Endodermal cell (in vitro differentiated cells): ENCODE measurements around the gene TANGO2. TPM values are rescaled to one million over a fixed set of nuclear protein-coding genes. Genes with fewer than 3 reads are reported as not detected.

ENCODE experiments used
- DNase-seq: peaks from one replicate; pipeline ENCODE4 v3.0.0-alpha.2; 2017
- H3K27ac ChIP-seq: 2 replicates; pipeline ENCODE4 v1.5.1; 2013; ENCODE audit warnings: mild to moderate bottlenecking, low read depth, low read length, moderate library complexity
- H3K27me3 ChIP-seq: 2 replicates; pipeline ENCODE4 v1.6.1; 2013; ENCODE audit warnings: mild to moderate bottlenecking, low read length, moderate library complexity; ENCODE audit not compliant: insufficient read depth, control insufficient read depth, poor library complexity, severe bottlenecking
- H3K36me3 ChIP-seq: 2 replicates; pipeline ENCODE4 v1.7.0; 2013; ENCODE audit warnings: mild to moderate bottlenecking, low read length, moderate library complexity; ENCODE audit not compliant: control insufficient read depth, insufficient read depth
- H3K4me1 ChIP-seq: one replicate; pipeline ENCODE4 v1.7.0; 2013; ENCODE audit warnings: low read length; ENCODE audit not compliant: control insufficient read depth, insufficient read depth
- H3K4me3 ChIP-seq: 2 replicates; pipeline ENCODE4 v1.5.1; 2013; ENCODE audit warnings: mild to moderate bottlenecking, low read length, moderate library complexity
- H3K9ac ChIP-seq: 2 replicates; pipeline ENCODE4 v1.6.1; 2013; ENCODE audit warnings: mild to moderate bottlenecking, low read length, moderate library complexity; ENCODE audit not compliant: poor library complexity, severe bottlenecking; ENCODE audit errors: extremely low read depth
- H3K9me3 ChIP-seq: 2 replicates; pipeline ENCODE4 v1.6.1; 2013; ENCODE audit warnings: mild to moderate bottlenecking, low read length, moderate library complexity; ENCODE audit not compliant: control insufficient read depth
- H3K27ac Mint-ChIP-seq: 2 replicates; pipeline ENCODE4 v1.8.0; 2020; ENCODE audit warnings: mixed read lengths
- H3K27me3 Mint-ChIP-seq: 2 replicates; pipeline ENCODE4 v1.8.0; 2021; ENCODE audit warnings: mild to moderate bottlenecking, mixed read lengths; ENCODE audit not compliant: insufficient read depth
- H3K36me3 Mint-ChIP-seq: 2 replicates; pipeline ENCODE4 v1.8.0; 2020; ENCODE audit warnings: low read depth, mixed read lengths
- H3K4me1 Mint-ChIP-seq: 2 replicates; pipeline ENCODE4 v1.8.0; 2020; ENCODE audit warnings: mixed read lengths
- H3K4me3 Mint-ChIP-seq: 2 replicates; pipeline ENCODE4 v1.8.0; 2020; ENCODE audit warnings: mild to moderate bottlenecking, moderate library complexity, mixed read lengths
- H3K9me3 Mint-ChIP-seq: 2 replicates; pipeline ENCODE4 v1.8.0; 2020; ENCODE audit warnings: mild to moderate bottlenecking, mixed read lengths
- CTCF ChIP-seq: fragments of 200-600 bp; sonication (generic); conservative IDR thresholded peaks from 2 replicates; pipeline ENCODE4 v1.5.0; 2021; ENCODE audit warnings: antibody characterized with exemption, mild to moderate bottlenecking
- WGBS, 2 experiments: methylation state at CpG; one replicate each; pipeline versions ENCODE4 v1.1.5 to v1.1.7; 2013; ENCODE audit warnings: missing lambda C conversion rate in 2 of 2, mixed read lengths in 1 of 2; ENCODE audit not compliant: insufficient coverage in 1 of 2, insufficient read length in 1 of 2; 5-methylcytosine and 5-hydroxymethylcytosine counted together
- total RNA-seq, 2 donors: library from RNA; stranded (reverse); fragmentation: NEBNext Ultra II Directional in 1 of 2; extraction: Animal tissue kit (Norgen Biotek cat#: 25700) in 1 of 2; gene quantifications; 2 replicates in 1 of 2; 3 replicates in 1 of 2; pipeline ENCODE4 v1.2.1, GENCODE V29; 2021

Gene TANGO2
- total RNA-seq, 2 donors from 2014 or later: 19.9 to 21.8 TPM

GRCh38 chr22:20015187-20015625 is 5.7 kb upstream of the TANGO2 start:
- no peak for TF ChIP-seq CTCF
- H3K27me3 Mint-ChIP-seq: peaks cover 50% of the 10 kb centered on the region
- no peak overlapping the region for H3K9ac ChIP-seq
- peak overlapping the region; percentile 46 for H3K4me3 Mint-ChIP-seq
- H3K4me1 ChIP-seq: peaks cover 5% of the 10 kb centered on the region
- H3K27me3 ChIP-seq: peaks cover 50% of the 10 kb centered on the region
- no peaks in the 10 kb centered on the region for H3K36me3 ChIP-seq
- no peaks in the 10 kb centered on the region for H3K9me3 Mint-ChIP-seq
- H3K9me3 ChIP-seq: no peaks in the 10 kb centered on the region
- no peak for DNase-seq
- no peak overlapping the region for H3K27ac ChIP-seq
- H3K36me3 Mint-ChIP-seq: no peaks in the 10 kb centered on the region
- H3K4me1 Mint-ChIP-seq: peaks cover 2% of the 10 kb centered on the region
- WGBS, 2 experiments: 88 to 93% methylated on average over 3 to 10 of the region's 10 CpGs
- H3K4me3 ChIP-seq: no peak overlapping the region
- H3K27ac Mint-ChIP-seq: no peak overlapping the region

- peaks cover 55% of the 10 kb centered on the region for H3K27me3 Mint-ChIP-seq
- no peaks in the 10 kb centered on the region for H3K9me3 ChIP-seq
- peaks cover 52% of the 10 kb centered on the region for H3K27me3 ChIP-seq
These were observed 4.8 kb upstream of the TANGO2 start for GRCh38 chr22:20015971-20016733.

More at GRCh38 chr22:20015971-20016733, 4.8 kb upstream of the TANGO2 start:
- Mint-ChIP-seq H3K27ac (no peak overlapping the region), H3K4me1 (peaks cover 2% of the 10 kb centered on the region), H3K36me3 (no peaks in the 10 kb centered on the region), H3K4me3 (peak overlapping the region; percentile 63), H3K9me3 (no peaks in the 10 kb centered on the region)
- Histone ChIP-seq H3K36me3 (no peaks in the 10 kb centered on the region), H3K4me3 (peak overlapping the region; percentile 82), H3K9ac (no peak overlapping the region), H3K4me1 (peaks cover 5% of the 10 kb centered on the region), H3K27ac (no peak overlapping the region)
- 1% methylated on average over 56 to 101 of the region's 101 CpGs for WGBS, 2 experiments
- no peak for TF ChIP-seq CTCF
- peak; percentile 83 for DNase-seq
